Measurements from ENCODE around the gene VAV3.

GRCh38 chr1:107617921-107618320 is 347.1 kb downstream of the VAV3 start:
- TF ChIP-seq CTCF (IDR thresholded peaks at IDR 0.05) (no peak), POLR2A (IDR thresholded peaks at IDR 0.05) (no peak)

Data from heart left ventricle (tissue), 13 donors.